Measurements from ENCODE around the gene CELSR1.

The CELSR1 gene

DNA sequence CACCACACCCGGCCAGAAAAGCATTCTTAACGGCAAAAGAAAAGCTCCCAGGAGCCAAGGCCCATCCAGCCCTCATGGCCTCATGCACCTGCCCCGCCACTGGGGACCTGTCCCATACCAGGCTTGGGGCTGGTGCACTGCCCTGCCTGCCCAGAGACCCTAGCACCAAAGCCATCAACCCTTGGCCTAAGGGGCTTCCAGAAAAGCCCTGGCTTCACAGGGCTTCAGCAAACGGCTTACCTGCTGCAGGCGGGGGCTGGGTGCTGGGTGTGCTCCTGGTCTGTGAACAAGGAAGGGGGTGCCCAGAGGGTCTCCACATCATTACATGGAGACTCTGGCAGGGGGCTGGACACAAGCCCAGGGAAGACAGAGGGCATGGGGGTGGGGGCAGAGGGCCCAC is 89.5 kb downstream of the CELSR1 start:
- peaks cover 15% of the 10 kb centered on the region for H3K27me3 Mint-ChIP-seq
- no peak for DNase-seq
- no peak overlapping the region for H3K27ac Mint-ChIP-seq
- H3K4me1 Mint-ChIP-seq, result no peaks in the 10 kb centered on the region
- CTCF ChIA-PET, result no interaction called here
- no peak overlapping the region for H3K4me3 Mint-ChIP-seq
- H3K36me3 Mint-ChIP-seq, result no peaks in the 10 kb centered on the region
- no peaks in the 10 kb centered on the region for H3K9me3 Mint-ChIP-seq

DNA sequence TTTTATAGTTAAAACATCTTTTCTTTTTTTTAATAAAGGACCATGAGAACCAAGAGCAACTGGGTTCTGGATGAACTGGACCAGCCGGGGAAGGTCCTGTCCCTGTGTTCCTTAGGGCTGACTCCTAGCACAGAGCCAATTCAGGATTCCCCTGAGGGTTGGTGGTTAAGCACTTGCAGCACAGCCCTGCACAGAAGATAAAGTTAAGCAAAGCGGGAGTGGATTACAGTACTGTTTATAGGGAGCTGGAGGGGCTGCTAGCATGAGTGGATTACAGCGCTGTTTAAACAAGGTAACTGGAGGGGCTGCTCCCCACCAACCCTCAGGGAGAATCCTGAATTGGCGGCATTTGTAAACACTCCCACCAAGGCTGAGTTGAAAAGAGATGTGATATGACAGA is 90.6 kb downstream of the CELSR1 start:
- no peak overlapping the region for H3K4me3 Mint-ChIP-seq
- CTCF ChIA-PET, result no interaction called here
- peaks cover 10% of the 10 kb centered on the region for H3K27me3 Mint-ChIP-seq
- no peak overlapping the region for H3K27ac Mint-ChIP-seq
- no peak for DNase-seq
- H3K9me3 Mint-ChIP-seq, result no peaks in the 10 kb centered on the region
- no peaks in the 10 kb centered on the region for H3K36me3 Mint-ChIP-seq
- no peaks in the 10 kb centered on the region for H3K4me1 Mint-ChIP-seq

DNA sequence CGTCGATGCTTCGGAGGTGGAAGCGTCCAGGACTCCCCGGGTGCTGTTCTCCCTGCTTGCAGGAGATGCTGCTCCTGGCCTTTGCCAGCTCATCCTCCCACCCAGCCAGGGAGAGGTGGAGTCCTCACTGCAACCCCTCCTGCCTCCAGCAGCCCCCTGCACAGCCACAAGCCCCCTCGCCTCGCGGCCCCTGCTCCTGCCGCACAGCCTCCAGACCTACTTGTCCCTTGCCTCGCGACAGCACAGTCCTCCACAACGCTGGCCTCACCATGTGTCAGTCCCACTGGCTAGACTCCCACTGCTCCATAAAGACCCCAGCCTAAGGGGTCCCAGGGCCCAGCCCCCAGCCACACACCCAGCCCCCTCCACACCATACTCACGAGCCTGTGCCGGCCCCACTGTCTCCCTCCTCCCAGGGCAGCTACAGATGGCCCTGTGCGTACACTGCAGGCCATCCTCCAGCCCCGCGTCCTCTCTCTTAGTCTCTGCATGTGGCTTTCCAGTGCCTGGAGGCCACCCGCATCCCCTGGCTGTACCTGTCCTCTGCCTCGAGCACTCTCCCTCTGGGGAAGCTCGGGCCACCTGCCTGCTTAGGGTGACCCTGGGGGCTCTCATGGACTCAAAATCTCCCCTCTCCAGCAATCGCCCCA is 91.5 kb downstream of the CELSR1 start:
- no peak overlapping the region for H3K4me3 Mint-ChIP-seq
- no peak for DNase-seq
- H3K9me3 Mint-ChIP-seq, result no peaks in the 10 kb centered on the region
- H3K36me3 Mint-ChIP-seq, result no peaks in the 10 kb centered on the region
- CTCF ChIA-PET, result no interaction called here
- H3K27me3 Mint-ChIP-seq, result peaks cover 9% of the 10 kb centered on the region
- H3K4me1 Mint-ChIP-seq, result no peaks in the 10 kb centered on the region
- no peak overlapping the region for H3K27ac Mint-ChIP-seq

DNA sequence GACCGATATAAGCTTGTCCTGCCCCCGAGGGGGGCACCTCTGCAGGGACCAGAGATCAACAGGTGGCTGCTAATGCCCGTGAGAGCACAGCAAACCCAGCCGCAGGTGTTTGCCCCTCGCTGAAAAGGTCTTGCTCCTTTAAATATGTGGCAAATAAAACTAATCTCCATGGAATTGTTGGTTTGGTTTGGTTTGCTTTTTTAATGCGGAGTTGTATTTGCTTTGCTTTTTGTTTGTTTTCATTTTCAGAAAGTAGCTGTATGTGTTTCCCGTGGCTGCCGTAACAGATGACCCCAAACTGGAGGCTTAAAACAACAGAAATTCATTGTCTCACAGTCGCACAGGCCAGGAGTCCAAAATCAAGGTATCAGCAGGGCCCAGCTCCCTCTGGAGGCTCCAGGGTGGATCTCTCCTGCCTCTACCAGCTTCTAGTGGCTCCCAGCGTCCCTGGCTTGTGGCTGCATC is 93.0 kb downstream of the CELSR1 start:
- no peak overlapping the region for H3K27ac Mint-ChIP-seq
- CTCF ChIA-PET, result no interaction called here

DNA sequence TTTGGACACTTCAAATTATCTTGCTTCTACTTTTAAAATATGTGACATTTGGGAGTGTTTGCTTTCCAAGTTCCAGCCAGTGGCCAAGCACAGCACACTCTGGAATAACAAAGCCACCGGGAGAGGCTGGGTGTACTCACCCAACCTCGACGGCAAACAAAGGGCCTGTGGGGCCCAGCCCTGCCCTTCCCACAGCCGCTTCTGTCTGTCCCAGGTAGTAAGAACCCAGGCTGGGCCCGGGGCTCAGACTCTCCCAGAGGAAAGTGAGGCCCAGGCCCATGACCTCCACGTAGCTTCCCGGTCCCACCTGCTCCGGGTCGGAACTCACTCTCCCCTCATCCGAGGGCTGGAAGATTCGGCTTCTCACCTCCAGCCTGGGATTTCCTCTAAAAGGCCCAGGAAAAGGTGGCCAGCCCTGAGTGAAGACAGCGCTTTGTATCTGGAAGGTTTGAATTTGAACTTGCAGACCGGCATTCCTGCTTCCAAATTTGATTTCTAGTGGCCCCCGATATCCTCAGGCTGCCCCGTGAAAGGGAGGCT is 93.5 kb downstream of the CELSR1 start:
- DNase-seq, result no peak
- no peaks in the 10 kb centered on the region for H3K36me3 Mint-ChIP-seq
- no peaks in the 10 kb centered on the region for H3K27me3 Mint-ChIP-seq
- CTCF ChIA-PET, result no interaction called here
- no peak overlapping the region for H3K27ac Mint-ChIP-seq
- H3K4me1 Mint-ChIP-seq, result no peaks in the 10 kb centered on the region
- H3K9me3 Mint-ChIP-seq, result no peaks in the 10 kb centered on the region
- H3K4me3 Mint-ChIP-seq, result no peak overlapping the region

More for the DNA sequence above, 93.0 kb downstream of the CELSR1 start:
- H3K27me3 Mint-ChIP-seq, result no peaks in the 10 kb centered on the region
- H3K4me3 Mint-ChIP-seq, result no peak overlapping the region
- DNase-seq, result no peak
- no peaks in the 10 kb centered on the region for H3K36me3 Mint-ChIP-seq
- no peaks in the 10 kb centered on the region for H3K9me3 Mint-ChIP-seq
- no peaks in the 10 kb centered on the region for H3K4me1 Mint-ChIP-seq

DNA sequence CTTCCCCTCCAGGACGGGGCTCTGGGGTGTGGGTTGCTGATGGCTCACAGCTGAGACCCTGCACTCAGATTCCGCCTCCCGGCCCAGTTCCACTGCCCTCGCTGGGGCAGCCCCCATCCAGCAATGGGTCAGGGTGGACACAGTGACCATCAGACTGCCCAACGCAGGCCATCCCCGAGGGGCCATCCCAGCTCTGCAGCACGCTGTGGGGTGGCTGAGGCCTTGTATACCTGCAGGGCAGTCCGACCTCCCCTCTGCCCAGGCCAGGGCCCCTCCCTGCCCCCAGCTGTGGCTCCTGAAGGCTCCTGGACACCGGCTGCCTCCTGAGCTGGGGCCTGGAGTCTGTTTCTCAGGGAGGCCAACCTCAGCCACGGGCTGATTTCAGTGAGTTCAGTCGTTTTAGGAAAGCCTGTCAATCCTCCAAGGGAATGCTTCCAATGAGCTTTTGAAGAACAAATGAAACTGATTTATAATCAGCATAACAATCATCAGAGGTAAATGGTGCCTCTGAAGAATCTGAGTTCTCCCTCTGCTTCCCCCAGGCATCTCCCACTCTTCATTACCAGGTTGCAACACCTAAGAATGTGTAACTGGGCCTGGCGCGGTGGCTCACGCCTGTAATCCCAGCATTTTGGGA is 95.1 kb downstream of the CELSR1 start:
- DNase-seq, result no peak
- H3K27ac Mint-ChIP-seq, result no peak overlapping the region
- no peaks in the 10 kb centered on the region for H3K4me1 Mint-ChIP-seq
- CTCF ChIA-PET, result no interaction called here
- no peaks in the 10 kb centered on the region for H3K9me3 Mint-ChIP-seq
- no peaks in the 10 kb centered on the region for H3K36me3 Mint-ChIP-seq
- no peaks in the 10 kb centered on the region for H3K27me3 Mint-ChIP-seq
- H3K4me3 Mint-ChIP-seq, result no peak overlapping the region

DNA sequence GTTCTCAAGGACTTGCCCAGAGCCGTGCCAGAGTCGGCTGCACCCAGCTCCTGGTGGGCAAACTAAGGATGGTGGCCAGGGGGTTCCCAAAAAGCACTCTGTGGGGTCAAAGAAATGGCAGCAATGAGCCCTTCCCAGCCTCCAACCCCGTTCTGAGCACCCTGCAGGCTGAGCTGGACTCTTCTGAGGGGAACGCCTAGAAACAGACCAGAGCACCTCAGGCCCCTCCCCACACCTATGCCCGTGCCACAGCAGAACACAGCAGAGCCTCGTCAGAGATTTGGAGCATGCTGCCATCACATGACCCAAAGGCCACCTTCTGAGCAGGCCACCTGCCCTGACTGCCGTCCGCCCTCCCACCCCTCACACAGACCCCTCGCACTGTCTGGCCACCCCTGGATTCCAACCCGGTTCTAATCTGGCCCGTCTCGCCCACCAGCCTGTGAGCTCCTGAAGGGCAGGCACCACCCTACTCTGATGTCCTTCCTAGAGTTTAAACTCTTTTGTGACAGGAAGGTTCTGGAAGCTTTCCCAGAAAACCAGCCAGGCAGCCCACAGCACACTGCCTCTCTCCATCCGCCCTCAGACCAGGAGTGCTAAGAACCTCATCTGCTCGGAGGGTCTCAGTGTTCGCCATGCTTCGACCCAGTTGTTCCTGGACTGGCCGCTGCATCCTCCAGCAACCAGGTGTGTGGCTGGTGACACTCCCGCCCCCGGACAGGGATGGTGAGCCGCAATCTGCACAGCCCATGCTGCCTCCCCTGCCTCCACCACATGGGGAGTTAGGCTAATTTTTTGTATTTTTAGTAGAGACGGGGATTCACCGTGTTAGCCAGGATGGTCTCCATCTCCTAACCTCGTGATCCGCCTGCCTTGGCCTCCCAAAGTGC is 97.6 kb downstream of the CELSR1 start:
- DNase-seq, result no peak
- H3K27ac Mint-ChIP-seq, result no peak overlapping the region
- CTCF ChIA-PET, result no interaction called here
- H3K27me3 Mint-ChIP-seq, result no peaks in the 10 kb centered on the region
- H3K9me3 Mint-ChIP-seq, result no peaks in the 10 kb centered on the region
- no peaks in the 10 kb centered on the region for H3K36me3 Mint-ChIP-seq
- H3K4me1 Mint-ChIP-seq, result no peaks in the 10 kb centered on the region
- H3K4me3 Mint-ChIP-seq, result no peak overlapping the region

DNA sequence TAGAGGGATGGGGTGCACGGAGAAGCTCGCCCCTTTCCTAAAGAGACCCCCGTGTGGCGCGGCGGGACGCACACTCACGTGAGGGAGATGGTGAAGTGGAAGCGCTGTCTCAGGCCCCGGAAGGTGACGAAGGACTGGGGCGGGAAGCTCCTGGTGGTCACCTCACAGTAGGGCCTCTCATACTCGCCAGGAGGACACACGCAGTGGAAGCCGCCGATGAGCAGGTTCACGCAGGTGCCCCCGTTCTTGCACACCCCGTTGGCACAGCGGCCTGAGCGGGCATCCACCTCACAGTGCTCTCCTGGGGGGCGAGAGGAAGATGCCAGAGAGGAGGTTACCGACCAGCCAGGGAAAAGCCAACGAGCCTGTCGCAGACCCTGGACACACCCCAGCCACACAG is 98.3 kb downstream of the CELSR1 start:
- H3K4me1 Mint-ChIP-seq, result no peaks in the 10 kb centered on the region
- H3K36me3 Mint-ChIP-seq, result no peaks in the 10 kb centered on the region
- H3K9me3 Mint-ChIP-seq, result no peaks in the 10 kb centered on the region
- H3K27ac Mint-ChIP-seq, result no peak overlapping the region
- CTCF ChIA-PET, result no interaction called here
- DNase-seq, result no peak
- H3K27me3 Mint-ChIP-seq, result no peaks in the 10 kb centered on the region
- no peak overlapping the region for H3K4me3 Mint-ChIP-seq

DNA sequence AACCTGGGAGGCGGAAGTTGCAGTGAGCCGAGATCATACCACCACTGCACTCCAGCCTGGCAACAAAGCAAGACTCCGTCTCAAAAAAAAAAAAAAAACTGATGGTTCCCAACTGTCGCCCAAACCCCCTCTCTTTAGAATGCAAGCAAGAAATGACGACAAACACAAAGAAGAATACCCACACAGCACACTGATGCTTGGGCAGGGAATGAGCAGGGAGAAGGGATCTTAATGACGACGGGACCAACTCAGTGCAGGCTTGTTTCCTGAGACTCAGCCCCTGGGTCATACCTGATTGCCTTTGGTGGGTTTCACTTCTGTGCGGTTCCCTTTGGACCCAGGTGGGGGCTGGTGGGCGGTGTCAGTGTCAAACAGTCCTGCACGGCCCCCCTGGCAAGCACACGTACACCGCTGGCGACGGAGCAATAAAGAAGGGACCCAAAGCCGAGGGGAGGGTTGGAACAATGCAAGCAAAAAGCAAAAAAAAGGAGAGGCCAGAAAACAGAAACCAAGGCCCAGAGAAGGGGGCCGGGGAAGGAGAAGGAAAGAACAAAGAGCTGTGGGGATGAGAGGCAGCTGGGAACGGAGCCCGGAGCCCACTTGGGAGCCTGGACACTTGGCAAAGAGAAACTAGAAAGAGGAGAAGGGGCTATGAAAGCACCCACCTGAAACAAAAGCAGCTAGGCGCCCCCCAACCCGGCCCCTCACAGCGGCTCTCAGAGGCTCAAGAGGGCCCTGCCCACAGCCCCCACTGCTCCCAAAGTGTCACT is 99.6 kb downstream of the CELSR1 start:
- no peak overlapping the region for H3K27ac Mint-ChIP-seq
- no peaks in the 10 kb centered on the region for H3K27me3 Mint-ChIP-seq
- no peak for DNase-seq
- H3K9me3 Mint-ChIP-seq, result no peaks in the 10 kb centered on the region
- H3K36me3 Mint-ChIP-seq, result no peaks in the 10 kb centered on the region
- CTCF ChIA-PET, result no interaction called here
- no peak overlapping the region for H3K4me3 Mint-ChIP-seq
- H3K4me1 Mint-ChIP-seq, result no peaks in the 10 kb centered on the region

DNA sequence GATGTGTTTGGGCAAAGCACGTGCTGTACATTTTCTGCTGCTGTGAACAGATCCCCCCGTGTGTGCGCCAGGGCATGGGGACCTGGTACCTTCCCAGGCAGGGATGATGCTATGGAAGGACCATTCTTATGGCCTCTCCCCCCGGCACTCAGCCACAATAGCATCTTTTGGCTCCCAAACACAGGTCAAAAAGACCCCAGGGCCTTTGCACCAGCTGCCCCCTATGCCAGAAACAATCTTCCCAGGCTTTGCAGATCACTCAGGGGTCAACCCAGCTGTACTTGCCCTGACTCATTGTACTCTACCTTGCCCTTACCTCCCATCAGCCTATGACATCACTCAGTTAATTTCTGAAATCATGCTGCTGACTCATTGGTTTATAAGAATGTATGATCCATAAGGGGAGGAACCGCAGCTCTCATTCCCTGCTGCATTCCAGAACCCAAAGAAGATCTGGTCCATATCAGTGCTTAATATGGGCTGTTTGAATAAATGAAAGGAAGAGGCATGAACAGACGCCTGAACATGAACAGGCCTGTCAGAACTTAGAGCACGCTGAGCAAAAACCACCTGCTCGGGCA is 100.7 kb downstream of the CELSR1 start:
- no peak for DNase-seq
- CTCF ChIA-PET, result no interaction called here
- Mint-ChIP-seq H3K27ac (no peak overlapping the region), H3K9me3 (no peaks in the 10 kb centered on the region), H3K36me3 (peaks cover 1% of the 10 kb centered on the region), H3K27me3 (no peaks in the 10 kb centered on the region), H3K4me3 (no peak overlapping the region), H3K4me1 (peaks cover 12% of the 10 kb centered on the region)

DNA sequence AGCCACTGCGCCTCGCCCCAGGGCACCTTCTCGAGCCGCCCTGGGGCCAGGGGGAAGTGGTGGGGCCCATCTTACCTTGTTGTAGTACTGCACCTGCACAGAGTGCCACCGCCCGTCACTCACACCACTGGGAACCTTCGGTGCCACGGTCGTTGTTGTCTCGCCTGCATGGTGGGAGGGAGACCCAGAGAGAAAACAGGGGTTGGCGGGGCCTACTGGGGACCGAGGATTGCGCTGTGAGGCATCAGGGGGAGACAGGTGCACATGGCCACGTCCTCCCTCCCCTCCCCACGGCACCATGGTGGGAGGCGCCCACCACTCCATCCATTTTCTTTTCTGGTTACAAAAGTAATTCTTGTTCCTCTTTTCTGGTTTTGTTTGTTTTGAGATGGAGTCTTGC is 104.1 kb downstream of the CELSR1 start:
- Mint-ChIP-seq H3K27ac (peak overlapping the region; percentile 0), H3K27me3 (no peaks in the 10 kb centered on the region), H3K36me3 (peaks cover 1% of the 10 kb centered on the region), H3K4me1 (peaks cover 13% of the 10 kb centered on the region), H3K9me3 (no peaks in the 10 kb centered on the region), H3K4me3 (no peak overlapping the region)
- DNase-seq, result no peak
- CTCF ChIA-PET, result no interaction called here

DNA sequence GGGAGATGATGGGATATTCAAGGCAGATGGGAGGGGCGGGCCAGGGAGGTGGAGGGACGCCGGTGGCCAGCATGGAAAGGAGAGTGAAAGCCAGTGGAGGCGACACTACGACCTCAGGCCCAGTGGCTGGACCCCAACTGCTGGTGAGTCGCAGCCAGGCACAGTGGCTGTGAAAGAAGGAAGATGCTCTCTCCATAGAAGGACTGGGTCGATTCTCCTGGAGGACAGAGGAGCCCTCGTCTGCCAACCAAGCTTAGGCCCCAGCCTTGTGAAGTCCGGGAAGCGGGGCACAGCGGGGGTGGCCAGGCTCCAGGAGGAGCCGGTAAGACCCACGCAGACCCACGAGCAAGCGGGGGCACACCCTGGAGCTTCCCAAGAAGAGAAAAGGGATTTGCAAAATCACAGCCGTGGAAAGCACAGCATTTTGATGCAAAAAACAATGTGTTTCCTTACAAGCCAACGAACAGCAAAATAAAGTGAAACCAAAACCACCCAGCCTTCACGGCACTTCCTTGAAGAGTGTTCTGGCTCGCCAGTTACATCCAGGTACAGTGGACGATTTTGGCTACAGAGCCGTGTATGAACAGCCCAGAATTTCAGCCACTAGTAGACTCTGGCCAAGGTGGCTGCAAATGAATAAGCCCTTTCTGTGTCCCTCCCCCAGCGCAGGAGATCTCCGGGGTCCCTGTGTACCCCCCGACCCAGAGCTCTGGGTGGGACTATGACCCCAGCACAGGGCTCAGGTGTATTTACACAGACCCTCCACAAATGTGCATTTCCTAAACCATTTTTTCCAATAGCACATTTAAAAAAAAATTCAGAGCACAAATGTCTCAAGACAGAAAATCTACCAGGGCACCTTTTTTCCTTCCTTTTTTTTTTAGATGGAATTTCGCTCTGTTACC is 105.0 kb downstream of the CELSR1 start:
- no peaks in the 10 kb centered on the region for H3K27me3 Mint-ChIP-seq
- CTCF ChIA-PET, result no interaction called here
- H3K36me3 Mint-ChIP-seq, result peaks cover 1% of the 10 kb centered on the region
- peak; percentile 73 for DNase-seq
- no peaks in the 10 kb centered on the region for H3K9me3 Mint-ChIP-seq
- H3K4me3 Mint-ChIP-seq, result peak overlapping the region; percentile 68
- H3K4me1 Mint-ChIP-seq, result peaks cover 13% of the 10 kb centered on the region
- peak overlapping the region; percentile 91 for H3K27ac Mint-ChIP-seq

All from activated naive CD4-positive, alpha-beta T cell treated with anti-CD3 and anti-CD28 coated beads, Interleukin-2, amount 10 ng/mL, durations not matched to agents 7 days and 5 days (primary cell).